ENCODE data around the gene FGFR2. TPM values are rescaled to one million over a fixed set of nuclear protein-coding genes. Genes with fewer than 3 reads are reported as not detected.

Gene FGFR2
- total RNA-seq, 4 donors from 2014 or later, result 22.5 to 58.0 (median 44.4) TPM

DNA sequence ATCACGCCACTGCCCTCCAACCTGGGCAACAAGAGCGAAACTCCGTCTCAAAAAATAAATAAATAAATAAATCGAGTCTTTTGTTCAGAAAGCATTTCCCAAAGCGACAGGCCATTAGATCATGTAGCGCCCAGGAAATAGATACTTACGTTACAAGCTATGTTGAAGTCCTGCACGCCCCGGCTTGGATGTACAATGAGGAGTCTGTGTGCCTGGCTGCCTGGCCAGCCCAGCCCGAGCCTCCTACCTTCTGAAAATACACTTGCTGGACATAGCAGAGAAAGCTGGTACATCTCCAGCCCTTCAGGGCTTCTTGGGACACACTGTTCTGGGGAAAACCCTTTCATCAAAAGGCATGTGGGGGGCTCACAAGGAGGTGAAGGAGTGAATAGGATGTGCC, 22.1 kb downstream of the FGFR2 start:
- H3K4me3 ChIP-seq, result no peak overlapping the region
- H3K27me3 ChIP-seq, result no peaks in the 10 kb centered on the region
- H3K4me1 ChIP-seq, result peaks cover 8 to 86% (median 48%) of the 10 kb centered on the region in 3 donors
- H3K36me3 ChIP-seq, result no peaks in the 10 kb centered on the region
- 81 to 91% methylated on average over 10 of the region's 10 CpGs for WGBS, 2 donors
- intact Hi-C loops (cut with DNase I), result no loop called here
- TF ChIP-seq, protein P1, sequence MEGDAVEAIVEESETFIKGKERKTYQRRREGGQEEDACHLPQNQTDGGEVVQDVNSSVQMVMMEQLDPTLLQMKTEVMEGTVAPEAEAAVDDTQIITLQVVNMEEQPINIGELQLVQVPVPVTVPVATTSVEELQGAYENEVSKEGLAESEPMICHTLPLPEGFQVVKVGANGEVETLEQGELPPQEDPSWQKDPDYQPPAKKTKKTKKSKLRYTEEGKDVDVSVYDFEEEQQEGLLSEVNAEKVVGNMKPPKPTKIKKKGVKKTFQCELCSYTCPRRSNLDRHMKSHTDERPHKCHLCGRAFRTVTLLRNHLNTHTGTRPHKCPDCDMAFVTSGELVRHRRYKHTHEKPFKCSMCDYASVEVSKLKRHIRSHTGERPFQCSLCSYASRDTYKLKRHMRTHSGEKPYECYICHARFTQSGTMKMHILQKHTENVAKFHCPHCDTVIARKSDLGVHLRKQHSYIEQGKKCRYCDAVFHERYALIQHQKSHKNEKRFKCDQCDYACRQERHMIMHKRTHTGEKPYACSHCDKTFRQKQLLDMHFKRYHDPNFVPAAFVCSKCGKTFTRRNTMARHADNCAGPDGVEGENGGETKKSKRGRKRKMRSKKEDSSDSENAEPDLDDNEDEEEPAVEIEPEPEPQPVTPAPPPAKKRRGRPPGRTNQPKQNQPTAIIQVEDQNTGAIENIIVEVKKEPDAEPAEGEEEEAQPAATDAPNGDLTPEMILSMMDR (IDR thresholded peaks at IDR 0.05), result no peak
- no peak for TF ChIP-seq POLR2A (IDR thresholded peaks at IDR 0.05)
- H3K27ac ChIP-seq, result peak overlapping the region in 3 of 4 donors; percentile 58 to 73 (median 61)
- no peaks in the 10 kb centered on the region for H3K9me3 ChIP-seq
- no peak for DNase-seq

DNA sequence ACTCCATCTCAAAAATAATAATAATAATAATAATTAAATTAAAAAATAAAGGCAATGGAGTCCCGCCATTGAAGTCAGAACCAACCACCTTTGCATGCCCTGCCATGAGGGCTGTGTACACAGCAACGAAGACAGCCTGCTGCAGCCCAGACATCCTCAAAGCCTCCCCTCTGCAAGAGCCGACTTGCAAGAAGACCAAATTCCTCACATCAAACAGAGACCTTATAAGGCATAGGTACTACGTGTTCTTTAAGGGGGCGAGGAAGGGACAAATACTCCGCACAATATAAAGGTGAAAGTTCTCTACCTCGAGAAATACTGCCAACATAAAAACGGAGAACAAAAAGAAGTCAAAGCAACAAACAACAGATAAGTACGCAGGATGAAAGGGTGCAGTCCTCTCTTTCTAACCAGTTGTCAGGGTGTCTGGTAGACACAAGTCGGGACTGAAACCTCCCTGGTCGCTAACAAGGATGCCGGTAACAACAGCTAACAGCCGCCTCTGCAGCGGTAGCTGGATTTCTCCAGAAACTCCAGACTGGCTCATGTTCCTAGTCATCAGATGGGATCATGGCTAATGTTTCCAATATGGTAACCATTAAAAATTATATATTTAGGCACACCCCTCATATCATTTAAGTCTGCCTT, 23.6 kb downstream of the FGFR2 start:
- TF ChIP-seq POLR2A (IDR thresholded peaks at IDR 0.05), result no peak
- TF ChIP-seq, protein P1 (IDR thresholded peaks at IDR 0.05), result no peak
- 34 to 41% methylated on average over 14 of the region's 14 CpGs for WGBS, 2 donors

DNA sequence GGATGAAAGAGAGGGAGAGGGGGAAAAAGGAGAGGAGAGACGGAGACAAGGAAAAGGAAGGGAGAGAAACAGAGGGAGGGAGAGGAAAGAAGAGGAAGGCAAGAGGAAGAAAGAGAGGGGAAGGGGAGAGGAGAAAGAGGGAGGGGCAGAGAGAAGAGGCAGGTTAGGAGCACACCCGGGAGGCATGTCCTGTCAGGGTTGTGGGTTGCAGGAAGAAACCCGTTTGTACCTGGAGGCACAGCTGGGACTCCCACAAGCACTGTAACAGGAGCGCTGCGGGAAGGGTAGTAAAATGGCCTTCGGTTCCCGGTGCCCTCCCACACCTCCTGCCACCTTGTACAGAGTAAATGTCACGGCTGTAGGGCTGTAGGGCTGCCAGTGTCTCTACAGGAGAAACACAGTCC, 24.7 kb downstream of the FGFR2 start:
- Histone ChIP-seq H3K4me1 (peaks cover 0 to 74% (median 28%) of the 10 kb centered on the region in 3 donors), H3K27ac (peak overlapping the region in 3 of 4 donors; percentile 27 to 73 (median 44))
- WGBS, 2 donors, result 41 to 52% methylated on average over 6 to 8 of the region's 8 CpGs

More for the DNA sequence above, 23.6 kb downstream of the FGFR2 start:
- intact Hi-C loops (cut with DNase I), result no loop called here
- H3K27me3 ChIP-seq, result no peaks in the 10 kb centered on the region
- no peaks in the 10 kb centered on the region for H3K36me3 ChIP-seq
- no peak for DNase-seq
- peaks cover 8 to 81% (median 38%) of the 10 kb centered on the region in 3 donors for H3K4me1 ChIP-seq
- H3K9me3 ChIP-seq, result no peaks in the 10 kb centered on the region
- H3K4me3 ChIP-seq, result peak overlapping the region in 1 of 4 donors; percentile 3
- peak overlapping the region in 3 of 4 donors; percentile 58 to 73 (median 61) for H3K27ac ChIP-seq

DNA sequence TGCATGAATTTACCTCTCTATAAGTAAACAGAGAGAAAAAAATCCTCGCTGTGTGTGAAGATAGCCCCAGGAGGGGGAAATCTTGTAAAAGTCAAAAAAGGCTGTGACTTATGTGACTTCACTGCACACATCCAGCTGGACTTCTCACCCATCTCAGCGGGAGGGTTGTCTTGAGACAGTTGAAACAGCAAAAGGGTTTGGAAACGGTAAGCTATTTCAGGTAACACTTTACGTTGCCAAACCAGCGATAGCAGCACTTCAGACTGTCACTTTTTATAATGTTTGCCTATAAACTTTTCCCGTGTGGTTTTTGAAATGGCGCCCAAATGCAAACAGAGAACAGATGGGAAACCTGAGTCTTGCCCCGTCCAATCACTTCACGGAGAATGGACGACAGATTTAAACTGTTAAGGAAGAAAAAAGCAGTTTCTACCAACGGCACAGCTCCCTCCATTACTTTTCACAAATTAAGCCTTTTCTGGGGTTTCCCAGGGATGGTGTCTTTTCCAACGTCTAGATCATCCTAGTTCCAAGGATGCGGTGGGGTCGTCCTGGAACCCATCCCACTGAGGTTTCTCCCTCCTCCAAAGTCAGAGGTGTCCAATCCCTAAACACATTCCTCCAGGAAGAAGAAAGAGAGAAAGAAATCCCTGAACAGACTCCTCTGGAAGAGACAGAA, 25.2 kb downstream of the FGFR2 start:
- H3K27me3 ChIP-seq, result no peaks in the 10 kb centered on the region
- H3K36me3 ChIP-seq, result no peaks in the 10 kb centered on the region
- intact Hi-C loops (cut with DNase I), result no loop called here
- TF ChIP-seq, protein P1 (IDR thresholded peaks at IDR 0.05), result no peak
- no peak for TF ChIP-seq POLR2A (IDR thresholded peaks at IDR 0.05)
- no peak overlapping the region for H3K4me3 ChIP-seq
- peaks cover 0 to 74% (median 31%) of the 10 kb centered on the region in 3 donors for H3K4me1 ChIP-seq
- no peaks in the 10 kb centered on the region for H3K9me3 ChIP-seq
- WGBS, 2 donors, result 29 to 32% methylated on average over 14 of the region's 14 CpGs
- DNase-seq, result no peak
- H3K27ac ChIP-seq, result peak overlapping the region in 2 of 4 donors; percentile 44 to 73

More for the DNA sequence above, 24.7 kb downstream of the FGFR2 start:
- no peaks in the 10 kb centered on the region for H3K27me3 ChIP-seq
- H3K4me3 ChIP-seq, result no peak overlapping the region
- TF ChIP-seq, protein P1 (IDR thresholded peaks at IDR 0.05), result no peak
- no peak for TF ChIP-seq POLR2A (IDR thresholded peaks at IDR 0.05)
- intact Hi-C loops (cut with DNase I), result no loop called here
- H3K9me3 ChIP-seq, result no peaks in the 10 kb centered on the region
- no peaks in the 10 kb centered on the region for H3K36me3 ChIP-seq
- no peak for DNase-seq

DNA sequence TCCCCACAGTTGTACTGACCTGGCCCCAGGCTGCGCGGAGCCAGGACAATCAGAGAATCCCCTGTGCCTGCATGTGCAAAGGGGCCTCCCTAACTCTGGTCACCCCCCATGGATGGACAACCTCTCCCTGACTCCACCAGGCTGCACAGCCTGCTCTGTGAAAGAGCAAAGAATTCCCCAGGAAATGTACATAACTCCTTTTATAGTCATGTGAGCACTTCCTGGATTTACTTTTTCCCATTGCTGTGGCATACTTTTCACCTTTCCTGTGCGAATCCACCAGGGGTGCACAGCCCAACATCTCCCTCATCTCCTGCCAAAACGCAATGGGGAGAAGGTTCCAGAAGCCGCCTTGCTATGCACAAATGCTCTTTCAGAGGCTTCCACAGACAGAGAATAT, 27.9 kb downstream of the FGFR2 start:
- TF ChIP-seq, protein P1 (IDR thresholded peaks at IDR 0.05), result no peak
- no peak for TF ChIP-seq POLR2A (IDR thresholded peaks at IDR 0.05)
- Histone ChIP-seq H3K4me3 (no peak overlapping the region), H3K36me3 (no peaks in the 10 kb centered on the region), H3K9me3 (no peaks in the 10 kb centered on the region), H3K27me3 (no peaks in the 10 kb centered on the region), H3K27ac (no peak overlapping the region), H3K4me1 (peaks cover 0 to 61% (median 30%) of the 10 kb centered on the region in 3 donors)
- WGBS, 2 donors, result 71 to 74% methylated on average over 5 of the region's 5 CpGs
- intact Hi-C loops (cut with DNase I), result no loop called here
- DNase-seq, result no peak
